CD4-positive, alpha-beta T cell treated with Interleukin-2 at 100 ng/mL for 4 hours (primary cell): ENCODE results near the gene TSPAN15.

Experiments
- DNase-seq: peaks from one replicate; pipeline ENCODE4 v3.0.0-alpha.2; 2020; ENCODE audit warnings: low spot score

Gene TSPAN15

DNA sequence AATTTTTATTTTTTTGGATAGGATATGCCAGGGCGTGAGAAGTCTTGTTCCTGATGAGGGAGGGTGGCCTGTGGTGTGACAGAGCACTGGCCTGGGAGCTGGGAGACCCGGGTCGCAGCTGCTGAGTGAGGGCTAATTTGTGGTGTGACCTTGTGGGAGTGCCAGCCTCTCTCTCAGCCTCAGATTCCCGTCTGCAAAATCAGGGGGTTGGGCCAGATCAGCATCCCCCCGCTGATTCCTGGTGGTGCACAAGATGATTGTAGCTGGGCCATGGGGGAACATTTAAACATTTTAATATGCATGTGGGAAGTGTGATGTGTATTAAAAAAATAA, 14.9 kb downstream of the TSPAN15 start:
- no peak for DNase-seq

DNA sequence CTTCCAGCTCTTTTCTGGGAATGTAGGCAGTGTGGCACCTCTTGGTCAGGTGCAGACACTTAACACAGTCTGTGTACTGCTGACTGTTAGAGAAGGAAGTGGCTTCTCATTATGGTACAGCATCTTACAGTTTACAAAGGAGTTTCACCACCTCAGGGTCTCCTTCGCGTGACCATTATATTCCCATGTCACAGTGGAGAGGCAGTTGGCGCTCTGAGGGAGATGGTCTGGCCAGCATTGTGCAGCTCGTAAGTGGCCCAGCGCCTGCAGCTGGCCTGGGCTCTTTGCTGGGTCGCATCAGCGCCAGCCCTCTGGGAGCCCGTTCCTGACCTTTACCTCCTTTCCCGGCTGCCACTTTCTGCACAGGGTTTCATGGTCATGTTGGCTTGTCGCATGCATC, 15.4 kb downstream of the TSPAN15 start:
- DNase-seq: no peak

DNA sequence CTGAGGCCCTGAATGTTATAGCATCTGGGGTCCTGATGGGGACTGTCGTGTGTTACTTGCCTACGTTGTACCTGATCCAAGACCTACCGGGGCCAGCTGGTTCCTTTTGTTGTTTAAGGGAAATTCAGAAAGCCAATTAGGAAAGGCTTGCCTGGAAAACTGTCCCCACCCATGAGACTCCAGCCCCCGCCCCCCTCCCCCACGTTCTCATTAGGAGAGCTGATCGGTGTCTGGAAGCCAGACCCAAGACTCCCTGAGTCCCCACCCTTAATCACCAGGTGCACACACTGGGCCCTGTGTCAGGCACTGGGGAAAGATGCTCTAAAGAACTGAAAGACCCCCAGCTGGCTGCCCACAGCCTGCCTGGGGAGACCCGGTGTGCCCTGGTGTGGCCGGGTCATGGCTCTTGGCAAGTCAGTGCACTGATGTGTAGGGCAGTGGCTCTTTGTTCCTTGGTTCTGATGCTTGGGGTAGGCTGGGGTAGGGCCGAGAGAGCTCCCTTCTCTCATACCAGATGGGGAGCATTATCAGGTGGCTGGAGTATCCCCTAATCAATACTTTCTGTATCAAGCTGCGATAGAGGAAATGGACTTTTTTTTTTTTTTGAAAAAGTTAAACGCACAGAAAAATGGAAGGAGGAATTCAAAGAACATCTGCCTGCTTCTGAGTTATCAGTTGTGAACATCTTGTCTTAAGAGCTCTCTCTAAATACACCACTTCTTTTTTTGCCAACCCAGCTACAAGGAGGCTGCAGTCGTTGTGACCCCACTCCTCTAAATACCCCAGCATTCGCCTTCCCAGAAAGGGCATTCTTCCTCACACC, 16.9 kb downstream of the TSPAN15 start:
- no peak for DNase-seq

DNA sequence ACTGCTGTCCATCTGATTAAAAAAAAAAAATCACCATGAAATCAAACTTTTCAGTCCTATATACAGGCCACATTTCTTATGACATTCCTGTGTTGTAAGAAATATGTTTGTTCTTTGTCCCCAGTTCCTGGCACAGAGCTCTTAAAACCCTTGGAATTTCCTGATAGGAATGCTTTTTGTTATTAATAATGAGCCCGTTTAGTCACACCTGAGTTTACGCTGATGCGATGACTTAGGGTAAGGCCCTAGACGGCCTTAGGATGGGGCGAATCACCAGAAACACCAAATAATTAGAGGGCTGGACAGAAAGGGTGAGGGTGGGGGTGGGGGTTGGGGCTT, 17.5 kb downstream of the TSPAN15 start:
- DNase-seq: no peak

DNA sequence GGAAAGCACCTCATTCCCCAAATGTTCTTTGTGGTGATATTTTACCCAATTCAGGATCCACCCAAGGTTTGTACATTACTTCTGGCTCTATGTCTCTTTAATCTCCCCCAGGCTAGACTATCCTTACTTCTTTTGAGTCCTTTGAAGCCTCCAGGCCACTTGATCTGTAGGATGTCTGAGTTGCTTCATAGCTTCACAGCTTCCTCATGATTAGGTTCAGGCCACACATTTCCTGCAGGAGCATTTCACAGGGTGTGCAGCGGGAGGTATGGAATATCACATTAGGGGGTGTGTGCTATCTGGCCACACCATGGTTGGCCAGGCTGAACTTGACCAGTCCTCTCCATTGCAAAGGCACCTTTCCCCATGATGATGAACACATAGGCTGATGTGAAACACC, 18.7 kb downstream of the TSPAN15 start:
- DNase-seq: no peak

DNA sequence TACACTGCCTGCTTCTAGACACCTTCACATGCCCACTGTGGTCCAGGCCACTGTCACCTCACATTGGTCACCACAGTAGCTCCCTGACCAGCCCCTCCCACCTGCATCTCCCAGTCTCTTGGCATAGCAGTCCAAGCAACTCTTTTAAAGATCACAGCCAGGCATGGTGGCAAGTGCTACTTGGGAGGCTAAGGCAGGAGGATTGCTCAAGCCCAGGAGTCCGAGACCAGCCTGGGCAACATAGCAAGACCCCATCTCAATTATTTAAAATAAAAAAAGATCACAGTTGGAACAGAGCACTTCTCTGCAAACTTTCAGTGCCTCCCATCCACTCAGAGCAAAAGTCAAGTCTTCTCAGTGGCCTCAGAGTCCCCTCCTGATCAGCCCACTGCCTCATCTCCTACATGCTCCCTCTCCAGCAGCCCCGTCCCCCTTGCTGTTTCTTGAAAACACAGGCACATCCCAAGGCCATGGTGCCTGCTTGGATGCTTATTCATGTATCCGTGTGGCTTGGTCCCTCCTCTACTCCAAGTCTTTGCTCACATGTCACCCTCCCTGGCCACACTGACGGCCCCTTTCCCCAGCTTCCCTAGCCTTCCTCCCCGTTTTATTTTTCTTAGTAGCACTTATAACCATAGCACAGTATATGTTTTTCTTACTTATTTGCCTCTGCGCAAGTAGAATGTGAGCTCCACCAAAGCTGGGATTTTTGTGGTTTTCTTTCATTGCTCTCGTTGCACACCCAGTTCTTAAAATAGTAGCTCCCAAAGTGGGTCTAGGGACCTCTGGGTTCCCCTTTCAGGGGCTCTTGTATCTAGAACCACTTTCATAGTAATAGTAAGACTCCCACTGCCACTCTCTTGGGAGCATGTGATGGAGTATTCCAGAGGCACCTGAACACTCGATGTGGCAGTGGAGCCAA, 19.5 kb downstream of the TSPAN15 start:
- DNase-seq: no peak

DNA sequence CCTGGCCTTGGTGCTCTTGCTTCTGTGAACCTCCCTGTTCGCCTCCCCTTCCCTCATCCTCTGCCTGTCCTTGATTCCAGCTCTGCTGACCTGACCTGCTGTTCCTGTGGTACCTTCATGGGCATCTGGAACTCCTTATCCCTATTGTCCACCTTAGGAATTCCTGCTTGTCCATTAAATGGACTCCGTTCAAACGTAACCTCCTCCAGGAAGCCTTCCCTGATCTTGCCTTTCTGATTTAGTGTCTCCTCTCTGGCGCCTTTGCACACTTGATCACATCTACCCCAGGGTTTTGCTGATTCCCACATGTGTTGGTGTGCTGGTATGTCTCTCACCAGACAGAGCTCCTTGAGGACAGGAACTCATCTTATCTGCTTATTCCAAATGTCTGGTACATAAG, 20.9 kb downstream of the TSPAN15 start:
- DNase-seq: no peak

DNA sequence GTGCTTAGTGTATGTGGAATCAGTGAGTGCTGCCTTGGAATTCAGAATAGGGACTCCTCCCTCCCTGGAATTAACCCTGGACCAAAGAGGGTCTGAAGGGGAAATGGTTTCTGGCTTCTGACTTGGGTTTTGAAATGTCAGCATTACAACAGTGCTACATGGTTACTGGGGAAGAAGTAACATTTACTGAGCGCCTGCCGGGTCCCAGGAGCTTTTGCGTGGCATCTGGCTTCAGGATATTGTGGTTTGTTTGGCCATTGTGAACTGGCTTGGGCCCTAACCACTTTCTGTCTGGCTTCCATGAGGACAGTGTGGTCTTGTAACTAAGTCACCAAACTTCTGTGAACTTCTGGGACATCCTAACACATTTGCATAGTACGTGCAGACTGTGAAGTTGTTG, 21.3 kb downstream of the TSPAN15 start:
- DNase-seq: no peak

DNA sequence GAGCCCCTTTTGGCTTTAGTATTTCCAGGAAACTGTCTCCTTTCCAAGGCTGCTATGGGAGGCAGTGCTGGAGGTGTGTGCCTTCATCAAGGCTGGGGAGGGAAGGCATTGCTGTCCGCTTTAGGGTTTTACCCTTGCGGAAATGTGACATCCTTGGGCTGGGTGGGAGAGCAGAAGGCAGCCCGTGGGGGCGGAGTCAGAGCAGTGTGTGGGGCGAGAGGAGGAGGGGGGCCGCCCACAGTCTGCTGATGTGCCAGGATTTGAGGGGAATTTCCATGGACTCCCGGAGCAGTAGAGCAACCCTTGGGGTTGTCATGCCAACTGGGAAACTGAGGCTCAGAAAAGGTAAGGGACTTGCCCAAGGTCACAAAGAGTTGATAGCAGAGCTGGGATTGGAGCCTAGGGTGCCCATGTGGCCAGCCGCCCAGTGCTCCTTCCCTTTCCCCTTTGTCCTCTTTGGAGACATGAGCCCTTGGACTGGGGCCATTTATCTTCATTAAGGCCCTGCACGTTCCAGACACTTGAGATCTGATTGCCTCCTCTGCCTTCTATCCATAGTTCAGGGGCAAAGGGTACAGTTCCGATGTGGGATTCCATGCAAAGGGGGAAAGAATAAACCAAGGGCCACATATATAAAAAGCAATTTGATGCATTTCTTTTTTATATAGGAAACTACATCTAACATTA, 22.2 kb downstream of the TSPAN15 start:
- no peak for DNase-seq

DNA sequence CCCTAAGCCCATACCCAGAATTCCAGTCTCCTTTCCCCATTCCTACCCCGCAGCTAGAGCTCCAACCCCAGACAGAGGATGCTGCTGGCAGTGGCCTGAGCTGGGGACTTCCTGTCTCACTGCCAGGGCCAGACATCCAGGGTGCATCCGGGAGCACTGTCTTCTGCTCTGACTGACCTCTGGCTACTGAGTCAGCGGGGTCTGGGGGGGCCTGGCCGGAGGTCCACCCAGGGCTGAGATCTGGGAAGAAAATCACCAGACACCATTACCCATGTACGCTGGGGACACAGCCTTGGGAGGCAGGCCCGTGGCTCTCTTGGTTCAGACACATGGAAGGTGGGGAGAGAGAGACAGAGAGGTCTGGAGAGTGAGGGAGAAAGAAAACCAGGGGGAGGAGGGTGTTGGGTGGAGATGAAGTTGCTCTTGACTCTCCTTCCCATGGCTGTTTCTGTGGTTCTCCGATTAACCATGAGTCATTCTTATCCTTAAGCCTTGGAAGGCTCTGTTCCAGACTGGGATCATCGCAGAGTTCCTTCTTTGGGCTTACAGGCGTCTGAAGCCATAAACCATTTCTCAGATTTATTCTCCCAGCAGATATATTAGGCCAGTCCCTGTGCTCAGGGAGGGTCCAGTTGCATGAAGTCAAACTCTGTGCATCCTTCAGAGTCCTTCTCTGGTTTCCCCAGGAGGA, 23.6 kb downstream of the TSPAN15 start:
- no peak for DNase-seq

DNA sequence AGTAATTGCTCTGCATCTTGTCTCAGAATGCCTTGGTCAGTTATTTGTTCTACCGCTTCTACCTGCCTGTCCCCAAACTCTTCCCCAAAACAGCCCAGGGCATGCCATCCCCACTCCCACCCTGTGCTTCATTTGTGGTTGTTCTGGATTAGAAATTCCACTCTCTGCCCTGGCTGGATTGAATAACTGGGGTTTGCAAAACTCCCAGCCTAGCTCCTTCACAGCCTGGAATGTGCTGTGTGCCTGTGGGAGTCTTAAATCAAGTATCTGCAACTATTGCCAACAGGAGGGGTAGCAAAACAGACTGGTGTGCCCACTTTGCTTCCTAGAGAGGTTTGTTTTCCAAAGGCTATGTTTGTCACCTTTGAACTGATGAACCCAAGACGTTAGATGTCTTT, 24.2 kb downstream of the TSPAN15 start:
- DNase-seq: no peak

DNA sequence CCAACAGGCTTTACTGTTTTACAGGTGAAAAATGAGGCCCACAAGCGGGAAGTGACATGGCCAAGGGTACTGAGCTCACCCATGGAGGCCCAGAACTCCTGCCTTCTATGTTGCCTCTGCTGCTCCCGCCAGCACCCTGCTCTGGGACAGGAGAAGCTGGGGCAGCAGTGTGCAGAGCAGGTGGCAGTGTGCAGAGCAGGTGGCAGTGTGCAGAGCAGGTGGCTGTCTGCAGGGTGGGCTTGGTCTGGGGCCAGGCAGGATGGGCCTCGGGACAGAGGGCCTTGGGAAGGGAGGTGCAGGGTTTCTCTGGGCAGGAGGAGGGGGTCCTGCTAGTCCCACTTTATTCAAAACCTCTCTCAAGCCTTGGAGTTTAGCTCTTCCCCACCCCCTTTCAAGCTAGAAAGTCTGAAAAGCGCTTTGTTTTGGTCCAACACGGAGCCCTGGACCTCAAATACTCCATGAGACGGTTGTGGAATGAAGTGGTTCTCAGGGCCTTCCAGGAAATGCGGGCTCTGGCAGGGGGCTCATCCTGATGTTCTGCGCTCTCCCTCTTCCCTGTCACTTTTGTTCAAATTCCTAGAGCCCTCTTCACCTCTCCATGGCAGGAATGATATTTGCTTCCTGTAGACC, 26.8 kb downstream of the TSPAN15 start:
- no peak for DNase-seq

DNA sequence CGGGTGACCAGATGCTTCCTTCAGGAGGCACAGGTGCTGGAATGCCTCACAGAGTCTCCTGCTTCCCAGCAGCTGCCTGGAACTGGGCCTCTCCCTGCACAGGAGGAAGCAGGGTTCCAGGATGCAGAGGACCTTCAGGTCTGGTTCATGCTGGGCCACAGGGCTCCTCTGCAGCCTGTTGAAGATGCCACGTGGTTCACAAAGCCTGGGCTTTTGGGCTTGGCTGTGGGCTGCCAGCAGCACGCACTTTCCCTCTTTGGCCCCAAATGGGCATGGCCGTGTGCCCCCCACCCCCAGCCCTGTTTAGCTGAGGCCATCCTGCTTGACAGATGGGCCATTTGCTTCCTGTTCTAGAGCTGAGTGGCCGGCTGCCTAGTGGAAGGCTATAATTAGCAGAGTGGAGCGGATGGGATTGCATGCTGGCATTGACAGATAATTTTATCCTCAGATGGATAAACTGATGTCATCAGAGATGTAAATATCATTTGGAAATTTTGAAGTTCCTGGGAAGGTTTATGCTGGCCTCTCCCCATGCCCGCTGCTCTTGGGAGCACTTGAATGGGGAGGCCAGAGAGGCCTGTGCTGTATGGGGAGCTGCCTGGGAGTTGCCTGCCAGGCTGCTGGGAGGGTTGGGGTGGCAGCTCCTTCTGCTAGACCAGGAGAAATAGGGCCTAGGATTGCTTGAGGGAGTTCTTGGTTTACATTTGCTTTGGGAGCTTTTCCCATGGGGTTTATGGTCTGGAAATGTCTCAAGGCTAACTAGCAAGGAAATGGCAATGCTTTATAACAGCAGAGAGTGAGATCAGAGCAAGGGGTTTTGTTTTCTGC, 28.2 kb downstream of the TSPAN15 start:
- no peak for DNase-seq

DNA sequence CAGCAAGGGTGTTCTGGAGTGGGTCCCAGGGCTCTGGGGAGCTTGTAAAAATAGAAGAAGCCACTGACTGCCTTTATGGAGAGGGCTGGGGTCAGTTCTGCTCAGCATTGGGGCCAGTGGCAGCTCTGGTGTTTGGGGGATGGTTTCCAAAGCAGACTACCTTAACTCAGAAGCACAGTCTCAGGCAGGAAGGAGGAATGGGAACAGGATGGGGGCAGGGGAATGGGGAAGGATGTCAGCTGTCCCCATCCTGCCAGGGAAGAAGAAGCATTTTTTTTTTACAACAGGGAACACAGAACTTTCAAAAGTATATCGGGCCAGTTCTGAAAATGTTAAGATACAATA, 28.8 kb downstream of the TSPAN15 start:
- DNase-seq: no peak

DNA sequence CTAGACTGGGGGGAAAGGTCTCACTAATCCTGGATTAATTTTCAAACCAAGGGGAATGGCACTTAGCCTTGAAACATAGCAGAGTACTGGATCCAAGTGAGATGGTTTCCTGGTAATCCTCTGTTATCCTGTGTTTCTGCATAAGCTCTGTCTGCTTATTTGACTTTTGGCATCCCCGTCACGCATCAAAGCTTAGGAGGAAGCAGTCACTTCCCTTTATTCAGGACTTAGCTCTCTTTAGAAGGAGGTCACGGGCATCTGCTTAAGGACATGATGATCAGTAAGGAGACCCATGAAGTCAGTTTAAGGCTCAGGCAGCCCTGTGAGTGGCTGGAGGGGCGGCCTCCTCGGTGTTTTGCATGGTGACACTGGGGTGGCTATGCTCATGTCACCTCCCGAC, 30.0 kb downstream of the TSPAN15 start:
- no peak for DNase-seq

DNA sequence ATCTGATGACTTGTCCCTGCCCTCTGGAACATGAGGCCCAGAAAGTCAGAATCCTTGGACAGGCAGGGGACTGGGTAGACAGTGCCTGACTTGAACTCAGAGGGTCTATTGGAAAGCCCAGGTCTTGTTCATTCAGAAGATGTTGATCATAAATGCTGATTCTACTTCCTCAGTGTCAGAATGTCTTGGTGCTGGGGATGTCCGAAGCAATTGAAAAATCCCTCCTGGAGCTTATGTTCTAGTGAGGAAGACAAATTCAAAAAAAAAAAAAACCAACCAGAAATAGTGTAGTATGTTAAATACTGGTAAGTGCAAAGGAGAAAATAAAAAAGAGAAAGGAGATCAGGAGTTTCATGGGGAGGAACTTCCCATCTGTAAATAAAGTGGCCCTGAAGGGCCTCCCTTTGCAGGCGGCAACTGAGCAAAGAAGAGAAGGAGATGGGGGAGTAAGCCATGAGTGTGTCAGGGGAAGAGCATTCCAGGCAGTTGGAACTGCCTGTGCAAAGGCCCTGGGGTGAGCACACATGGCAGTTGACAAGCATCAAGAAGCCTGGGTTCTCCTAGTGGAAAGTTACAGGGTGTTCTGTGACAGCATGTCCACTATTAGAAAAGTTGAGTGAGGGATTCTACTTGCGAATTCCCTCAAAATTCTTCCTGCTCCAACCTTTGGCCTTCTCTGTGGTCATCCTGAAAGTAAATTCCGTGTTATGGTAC, 30.7 kb downstream of the TSPAN15 start:
- no peak for DNase-seq

DNA sequence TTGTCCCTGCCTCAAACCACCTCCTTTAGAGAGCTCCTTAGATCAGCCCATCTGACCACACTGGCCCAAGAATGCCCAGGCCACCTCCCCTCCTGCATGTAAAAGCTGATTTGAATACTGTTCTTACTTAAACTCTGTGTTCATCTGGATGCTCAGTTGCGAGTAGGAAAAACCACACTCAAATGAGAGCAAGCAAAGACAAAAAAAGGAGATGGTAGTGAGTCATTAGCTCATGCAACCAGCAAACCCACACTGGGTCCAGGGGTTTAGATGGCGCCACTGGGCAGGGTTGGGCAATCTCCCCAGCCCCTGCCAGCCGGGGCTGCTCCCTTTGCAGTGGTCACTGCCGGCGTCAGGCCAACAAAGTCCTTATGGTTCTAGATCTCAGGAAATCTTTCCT, 32.7 kb downstream of the TSPAN15 start:
- no peak for DNase-seq

DNA sequence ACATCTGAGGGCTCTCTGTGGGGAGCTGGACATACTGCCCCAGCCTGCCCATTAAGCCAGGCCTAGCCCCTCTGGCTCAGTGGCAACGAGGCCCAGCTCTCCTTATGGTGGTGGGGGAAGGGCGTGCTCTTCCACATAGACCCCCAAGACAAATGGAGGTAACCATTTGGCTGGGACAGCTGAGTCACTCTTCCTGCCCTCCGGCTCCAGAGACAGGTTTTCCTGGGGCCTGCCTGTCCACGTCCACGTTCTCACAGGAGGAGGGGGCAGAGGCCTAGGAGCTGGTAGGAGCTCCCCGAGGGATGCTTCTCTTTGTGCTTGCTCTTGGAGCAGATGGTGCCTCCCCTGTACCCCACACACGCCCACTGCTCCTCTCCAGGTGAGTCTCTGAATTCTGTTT, 33.5 kb downstream of the TSPAN15 start:
- no peak for DNase-seq

DNA sequence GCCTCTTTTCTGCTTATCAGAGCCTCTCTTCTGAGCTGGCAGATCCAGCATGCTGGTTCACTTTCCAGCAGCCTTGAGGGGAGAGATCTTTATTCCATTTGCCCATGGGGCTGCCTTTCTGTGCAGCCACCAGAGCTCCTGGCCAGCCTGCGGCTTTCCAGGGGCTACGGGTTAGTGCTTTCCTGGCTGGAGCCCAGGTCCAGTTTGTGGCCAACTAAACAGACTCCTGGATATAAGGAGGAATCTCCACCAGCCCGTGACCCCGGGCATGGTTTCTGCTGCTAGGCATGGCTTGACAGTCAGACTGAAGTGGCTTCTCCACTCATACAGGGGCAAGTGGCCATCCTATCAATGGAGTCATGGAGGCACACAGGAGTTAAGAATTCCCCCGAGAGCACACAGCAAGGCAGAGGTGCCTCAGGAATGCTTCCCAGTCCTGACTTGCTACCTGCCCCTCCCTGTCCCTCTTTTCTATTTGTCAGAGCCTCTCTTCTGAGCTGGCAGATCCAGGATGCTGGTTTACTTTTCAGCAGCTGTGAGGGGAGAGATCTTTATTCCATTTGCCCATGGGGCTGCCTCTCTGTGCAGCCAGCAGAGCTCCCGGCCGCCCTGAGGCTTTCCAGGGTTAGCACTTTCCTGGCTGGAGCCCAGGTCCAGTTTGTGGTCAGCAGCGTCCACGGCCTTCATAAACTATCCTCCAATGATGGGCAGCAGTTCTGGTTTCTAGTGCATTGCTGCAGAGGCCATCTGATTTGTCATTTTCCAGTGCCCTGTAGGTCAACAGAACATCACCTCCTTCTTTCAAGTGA, 35.9 kb downstream of the TSPAN15 start:
- no peak for DNase-seq
